Omental fat pad (tissue), 4 donors: Measurements from ENCODE around the gene KIF25. TPM values are rescaled to one million over a fixed set of nuclear protein-coding genes. Genes with fewer than 3 reads are reported as not detected.

ENCODE experiments used
- ATAC-seq: fragments of 150-250 bp; one replicate; pipeline ENCODE4 v1.9.1; 2016; ENCODE audit warnings: mild to moderate bottlenecking, moderate library complexity; ENCODE audit not compliant: low FRiP score
- DNase-seq: peaks from one replicate; pipeline ENCODE4 v3.0.0-alpha.2; 2019; ENCODE audit warnings: low spot score
- total RNA-seq, 4 donors: library from RNA; depleted of rRNA; stranded (reverse); fragments of >200 nt; gene quantifications; one replicate each; pipeline ENCODE4 v1.1.0, GENCODE V29; 2016
- TF ChIP-seq, protein P1 (sequence below), 3 donors: fragments of 450-650 bp; IDR thresholded peaks; one replicate each; pipeline ENCODE4 v1.5.1; 2016 to 2017; ENCODE audit warnings: antibody characterized with exemption in 3 of 3, mild to moderate bottlenecking in 3 of 3, moderate library complexity in 2 of 3

The KIF25 gene, protein sequence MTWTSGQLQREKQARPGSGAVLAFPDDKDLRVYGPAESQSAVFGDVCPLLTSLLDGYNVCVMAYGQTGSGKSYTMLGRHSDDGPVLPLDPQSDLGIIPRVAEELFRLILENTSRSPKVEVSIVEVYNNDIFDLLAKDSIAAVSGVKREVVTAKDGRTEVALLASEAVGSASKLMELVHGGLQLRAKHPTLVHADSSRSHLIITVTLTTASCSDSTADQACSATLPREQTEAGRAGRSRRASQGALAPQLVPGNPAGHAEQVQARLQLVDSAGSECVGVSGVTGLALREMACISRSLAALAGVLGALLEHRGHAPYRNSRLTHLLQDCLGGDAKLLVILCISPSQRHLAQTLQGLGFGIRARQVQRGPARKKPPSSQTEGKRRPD
- total RNA-seq: under 1 TPM in 2 of 4 donors, not detected in 2; 0.38 to 0.60 TPM

DNA sequence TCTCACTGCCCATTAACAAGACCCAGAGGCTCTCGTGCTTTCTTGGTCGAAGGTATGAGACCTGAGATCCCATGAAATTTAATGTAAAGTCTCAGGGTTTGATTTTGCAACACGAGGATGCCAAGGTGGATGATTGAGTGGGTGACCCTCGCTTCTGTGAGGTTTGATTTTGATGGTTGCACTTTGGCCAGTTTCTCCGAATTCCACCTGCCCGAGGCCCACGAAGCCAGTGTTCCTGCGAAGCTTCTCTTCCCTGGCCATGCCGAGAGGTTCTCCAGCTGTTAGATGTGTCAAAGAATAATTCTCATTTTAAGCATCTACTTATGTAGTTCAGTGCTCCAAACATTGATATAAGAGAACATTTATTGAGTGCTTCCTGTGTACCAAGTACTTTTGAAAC, at the start of gene KIF25:
KIF25 (plus strand) TSS at position 30 of the 400 bp plus-strand sequence. CDS start 31,915 bp downstream, outside the sequence.
- ATAC-seq: no peak
- no peak for DNase-seq
- TF ChIP-seq, protein P1, sequence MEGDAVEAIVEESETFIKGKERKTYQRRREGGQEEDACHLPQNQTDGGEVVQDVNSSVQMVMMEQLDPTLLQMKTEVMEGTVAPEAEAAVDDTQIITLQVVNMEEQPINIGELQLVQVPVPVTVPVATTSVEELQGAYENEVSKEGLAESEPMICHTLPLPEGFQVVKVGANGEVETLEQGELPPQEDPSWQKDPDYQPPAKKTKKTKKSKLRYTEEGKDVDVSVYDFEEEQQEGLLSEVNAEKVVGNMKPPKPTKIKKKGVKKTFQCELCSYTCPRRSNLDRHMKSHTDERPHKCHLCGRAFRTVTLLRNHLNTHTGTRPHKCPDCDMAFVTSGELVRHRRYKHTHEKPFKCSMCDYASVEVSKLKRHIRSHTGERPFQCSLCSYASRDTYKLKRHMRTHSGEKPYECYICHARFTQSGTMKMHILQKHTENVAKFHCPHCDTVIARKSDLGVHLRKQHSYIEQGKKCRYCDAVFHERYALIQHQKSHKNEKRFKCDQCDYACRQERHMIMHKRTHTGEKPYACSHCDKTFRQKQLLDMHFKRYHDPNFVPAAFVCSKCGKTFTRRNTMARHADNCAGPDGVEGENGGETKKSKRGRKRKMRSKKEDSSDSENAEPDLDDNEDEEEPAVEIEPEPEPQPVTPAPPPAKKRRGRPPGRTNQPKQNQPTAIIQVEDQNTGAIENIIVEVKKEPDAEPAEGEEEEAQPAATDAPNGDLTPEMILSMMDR (IDR thresholded peaks at IDR 0.05): no peak

DNA sequence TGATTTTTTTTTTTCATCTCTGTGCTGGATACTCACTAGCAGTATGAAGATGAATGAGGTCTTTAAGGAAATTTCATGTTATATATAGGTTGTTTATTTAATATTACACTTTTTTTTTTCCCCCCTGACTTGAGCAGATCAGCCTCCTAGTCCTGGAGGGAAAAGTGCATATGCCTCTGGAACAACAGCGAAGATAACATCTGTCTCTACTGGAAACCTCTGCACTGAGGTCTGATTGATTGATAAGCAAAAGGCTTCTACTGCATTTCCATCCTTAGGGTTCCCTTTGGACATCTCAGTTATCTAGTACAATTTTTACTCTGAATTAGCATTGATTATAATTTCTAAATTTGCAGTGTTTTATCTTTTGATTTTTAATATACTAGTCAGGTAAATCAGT, 49.8 kb upstream of the KIF25 start:
- TF ChIP-seq, protein P1 (IDR thresholded peaks at IDR 0.05): no peak
- no peak for DNase-seq
- no peak for ATAC-seq

DNA sequence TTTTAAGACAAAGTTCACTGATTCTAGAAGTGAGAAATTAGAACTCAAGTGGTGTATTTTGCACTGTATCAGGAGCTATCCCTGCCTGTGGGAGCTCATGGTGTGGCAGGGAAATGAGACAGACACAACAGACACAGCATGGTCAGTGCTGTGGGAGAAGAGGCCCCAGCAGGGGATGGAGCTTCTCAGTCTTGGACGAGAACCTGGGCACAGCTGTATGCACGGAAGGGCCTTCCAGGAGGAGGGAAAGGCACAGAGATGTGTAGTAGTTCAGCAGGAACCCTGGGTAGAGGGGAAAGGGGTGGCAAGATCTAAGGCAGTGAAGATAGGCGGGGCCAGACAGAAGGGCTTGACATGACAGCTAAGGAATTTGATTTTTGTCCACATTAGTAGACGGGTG, 48.8 kb upstream of the KIF25 start:
- DNase-seq (no peak), ATAC-seq (no peak)
- TF ChIP-seq, protein P1 (IDR thresholded peaks at IDR 0.05): no peak

DNA sequence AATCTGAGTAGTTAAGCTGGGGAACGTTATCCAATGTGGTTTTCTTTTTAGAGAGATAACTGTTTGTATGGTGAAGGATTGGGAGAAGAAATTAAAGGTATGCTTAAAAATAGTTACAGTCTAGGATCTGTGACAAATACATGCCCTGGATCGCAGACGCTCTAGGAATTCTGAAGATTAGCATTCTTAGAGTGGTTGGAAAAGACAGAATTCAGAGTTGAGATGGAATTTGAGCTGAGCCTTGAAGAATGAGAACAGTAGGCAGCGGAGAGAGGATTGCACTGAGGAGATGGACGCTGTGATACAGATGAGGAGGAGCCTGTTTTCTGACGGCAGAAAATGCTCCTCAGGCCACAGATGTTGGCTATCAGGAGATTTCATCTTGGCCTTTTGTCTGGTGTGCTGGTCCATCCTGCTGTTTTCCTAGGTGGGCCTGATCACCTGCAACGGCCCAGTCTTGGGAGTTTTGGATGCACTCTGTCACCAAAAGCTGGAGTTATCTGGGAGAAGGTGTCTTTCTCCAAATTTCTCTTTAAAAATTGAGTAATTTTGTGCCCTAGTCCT, 48.3 kb upstream of the KIF25 start:
- TF ChIP-seq, protein P1 (IDR thresholded peaks at IDR 0.05): no peak
- DNase-seq (no peak), ATAC-seq (no peak)

DNA sequence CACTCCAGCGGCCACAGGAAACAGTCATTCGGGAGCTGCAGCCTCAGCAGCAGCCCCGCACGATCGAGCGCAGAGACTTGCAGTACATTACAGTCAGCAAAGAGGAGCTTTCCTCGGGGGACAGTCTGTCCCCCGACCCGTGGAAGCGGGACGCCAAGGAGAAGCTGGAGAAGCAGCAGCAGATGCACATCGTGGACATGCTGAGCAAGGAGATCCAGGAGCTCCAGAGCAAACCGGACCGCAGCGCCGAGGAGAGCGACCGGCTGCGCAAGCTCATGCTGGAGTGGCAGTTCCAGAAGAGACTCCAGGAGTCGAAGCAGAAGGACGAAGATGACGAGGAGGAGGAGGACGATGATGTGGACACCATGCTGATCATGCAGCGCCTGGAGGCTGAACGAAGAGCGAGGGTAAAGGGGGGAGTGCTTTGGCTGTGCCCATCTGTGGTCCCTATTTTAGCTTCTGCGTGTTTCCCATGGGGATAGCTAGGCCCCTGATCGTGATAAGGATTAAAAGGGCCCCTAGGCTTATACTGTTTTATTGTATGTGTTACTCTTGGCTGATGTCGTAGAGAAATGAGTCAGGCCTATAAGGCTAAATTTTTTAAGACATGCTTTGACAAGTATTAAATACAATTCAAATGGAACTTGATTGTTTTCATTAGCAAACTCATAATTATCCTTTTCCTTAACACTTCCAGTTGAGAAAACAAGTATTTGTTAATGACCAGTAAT, 45.5 kb upstream of the KIF25 start:
- TF ChIP-seq, protein P1 (IDR thresholded peaks at IDR 0.05): no peak
- ATAC-seq: no peak
- DNase-seq: no peak

DNA sequence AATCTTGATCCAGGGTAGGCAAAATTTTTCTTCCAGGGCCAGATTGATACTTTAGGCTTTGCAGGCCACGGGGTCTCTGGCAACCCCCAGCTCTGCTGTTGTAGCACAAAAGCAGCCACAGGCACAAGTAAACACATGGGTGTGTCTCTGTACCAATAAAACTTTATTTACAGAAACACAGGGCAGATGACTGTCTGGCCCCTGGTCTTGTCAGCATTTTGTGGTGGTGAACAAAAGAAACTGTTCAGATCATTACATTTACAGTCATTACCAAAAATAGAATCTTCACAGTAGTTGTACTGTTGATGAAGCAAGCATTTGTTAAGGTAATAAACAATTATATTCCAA, 45.0 kb upstream of the KIF25 start:
- TF ChIP-seq, protein P1 (IDR thresholded peaks at IDR 0.05): no peak
- ATAC-seq: no peak
- DNase-seq: no peak
